HCT116 (cell line): ENCODE results near the gene ATRIP. TPM values are rescaled to one million over a fixed set of nuclear protein-coding genes. Genes with fewer than 3 reads are reported as not detected.

ENCODE experiments used
- ATAC-seq: fragments of 200-7000 bp; cut with Tn5 transposase; 2 replicates; pipeline ENCODE4 v1.9.1; 2020; ENCODE audit warnings: mild to moderate bottlenecking, moderate library complexity
- BruUV-seq: library from RNA; stranded (reverse); fragments of 400-500 nt; replicated peaks from 2 replicates; lab custom pipeline; 2021; lab: Mats Ljungman, UMichigan
- CTCF ChIA-PET: fragments of 300-600 bp; sonication (Branson Sonifier 250); formaldehyde crosslinking; loops from one replicate; lab custom pipeline; 2021; ENCODE audit warnings: antibody characterized with exemption; lab: Charles Lee
- POLR2A ChIA-PET: fragments of 300-600, 350-600 bp; sonication (Branson Sonifier 250); formaldehyde crosslinking; loops from one replicate; lab custom pipeline; 2021; ENCODE audit warnings: antibody characterized with exemption; lab: Charles Lee
- RAD21 ChIA-PET, 2 experiments: fragments of 300-600 bp; sonication (Branson Sonifier 250); formaldehyde crosslinking; loops; one replicate each; lab custom pipeline; 2023; ENCODE audit warnings: low total read pairs in 2 of 2; ENCODE audit not compliant: uncharacterized antibody in 2 of 2, unreplicated experiment in 2 of 2, low non-redundant PET in 1 of 2; lab: Charles Lee
- DNase-seq: peaks from one replicate; pipeline ENCODE4 v3.0.0-alpha.2; 2010; ENCODE audit warnings: low read depth, low spot score
- H2AFZ ChIP-seq: fragments of 200-600 bp; shearing (Covaris generic), sonication (generic); 2 replicates; pipeline ENCODE4 v1.6.1; 2017; ENCODE audit warnings: low read depth, mixed run types, mixed read lengths, antibody characterized with exemption, low read length; ENCODE audit not compliant: poor library complexity, severe bottlenecking
- H3K27ac ChIP-seq: 2 replicates; pipeline ENCODE4 v1.5.1; 2012; ENCODE audit warnings: low read depth, low read length
- H3K27me3 ChIP-seq: fragments of 200-600 bp; sonication (generic); 2 replicates; pipeline ENCODE4 v1.6.1; 2016; ENCODE audit warnings: mixed run types, low read length, mixed read lengths; ENCODE audit not compliant: insufficient read depth
- H3K36me3 ChIP-seq, 2 experiments: fragments of 200-500 bp in 1 of 2; fragments of 200-600 bp in 1 of 2; sonication (Bioruptor generic) in 1 of 2; sonication (generic) in 1 of 2; 2 replicates each; pipeline versions ENCODE4 v1.5.1 to v1.6.1; 2014 to 2016; ENCODE audit warnings: low read length in 2 of 2, inconsistent platforms in 1 of 2, mixed read lengths in 1 of 2, mixed run types in 1 of 2; ENCODE audit not compliant: insufficient read depth in 2 of 2, control insufficient read depth in 1 of 2
- H3K4me1 ChIP-seq, 2 experiments: fragments of 200-600 bp in 1 of 2; sonication (generic) in 1 of 2; 2 replicates each; pipeline versions ENCODE4 v1.5.1 to v1.6.1; 2012 to 2017; ENCODE audit warnings: low read length in 2 of 2, inconsistent platforms in 1 of 2, mild to moderate bottlenecking in 1 of 2, mixed read lengths in 1 of 2, mixed run types in 1 of 2, moderate library complexity in 1 of 2; ENCODE audit not compliant: insufficient read depth in 2 of 2, control insufficient read depth in 1 of 2
- H3K4me2 ChIP-seq: fragments of 200-600 bp; sonication (generic); 2 replicates; pipeline ENCODE4 v1.6.1; 2017; ENCODE audit warnings: mixed run types, low read length, mixed read lengths
- H3K4me3 ChIP-seq, 2 experiments: fragments of 200-600 bp in 1 of 2; sonication (generic) in 1 of 2; replicated peaks in 1 of 2; 2 replicates each; pipeline ENCODE4 v1.5.1; 2011 to 2016; ENCODE audit warnings: low read length in 2 of 2, control low read depth in 1 of 2, low read depth in 1 of 2, mild to moderate bottlenecking in 1 of 2, mixed read lengths in 1 of 2, mixed run types in 1 of 2
- H3K79me2 ChIP-seq: fragments of 200-600 bp; sonication (generic); 2 replicates; pipeline ENCODE4 v1.6.1; 2017; ENCODE audit warnings: mild to moderate bottlenecking, mixed run types, low read length, moderate library complexity, mixed read lengths; ENCODE audit not compliant: insufficient read depth
- H3K9ac ChIP-seq: fragments of 200-600 bp; sonication (generic); 2 replicates; pipeline ENCODE4 v1.6.1; 2016; ENCODE audit warnings: low read length, mixed read lengths
- H3K9me2 ChIP-seq: fragments of 200-600 bp; sonication (generic), shearing (Covaris generic); 2 replicates; pipeline ENCODE4 v1.6.1; 2017; ENCODE audit warnings: mixed run types, mild to moderate bottlenecking, moderate library complexity; ENCODE audit not compliant: insufficient read depth
- H3K9me3 ChIP-seq, 2 experiments: fragments of 200-500 bp in 1 of 2; fragments of 200-600 bp in 1 of 2; sonication (Bioruptor generic) in 1 of 2; sonication (generic) in 1 of 2; 2 replicates each; pipeline ENCODE4 v1.6.1; 2014 to 2017; ENCODE audit warnings: low read length in 2 of 2, mixed read lengths in 2 of 2, inconsistent platforms in 1 of 2, low read depth in 1 of 2, mild to moderate bottlenecking in 1 of 2, mixed run types in 1 of 2, moderate library complexity in 1 of 2; ENCODE audit not compliant: control insufficient read depth in 1 of 2, insufficient read depth in 1 of 2
- H4K20me1 ChIP-seq: fragments of 200-600 bp; sonication (generic), shearing (Covaris generic); 2 replicates; pipeline ENCODE4 v1.6.1; 2017; ENCODE audit warnings: mixed run types, mild to moderate bottlenecking, moderate library complexity; ENCODE audit not compliant: insufficient read depth
- ATF3 ChIP-seq: IDR thresholded peaks from 2 replicates; pipeline ENCODE4 v1.6.1; 2012
- CBX3 ChIP-seq: IDR thresholded peaks from 2 replicates; pipeline ENCODE4 v1.6.1; 2012; ENCODE audit warnings: low read depth
- CEBPB ChIP-seq: IDR thresholded peaks from 2 replicates; pipeline ENCODE4 v1.6.1; 2012; ENCODE audit warnings: low read depth
- CTCF ChIP-seq, 3 experiments: fragments of 200-600 bp in 1 of 3; sonication (generic) in 1 of 3; IDR thresholded peaks in 2 of 3; conservative IDR thresholded peaks in 1 of 3; 2 replicates each; pipeline ENCODE4 v1.5.1; 2012 to 2017; ENCODE audit warnings: low read depth in 2 of 3, low read length in 2 of 3, antibody characterized with exemption in 1 of 3, borderline replicate concordance in 1 of 3, control low read depth in 1 of 3, mild to moderate bottlenecking in 1 of 3, mixed read lengths in 1 of 3, mixed run types in 1 of 3, moderate library complexity in 1 of 3; ENCODE audit not compliant: insufficient read depth in 1 of 3
- EGR1 ChIP-seq: IDR thresholded peaks from 2 replicates; pipeline ENCODE4 v1.6.1; 2012; ENCODE audit warnings: low read depth
- ELF1 ChIP-seq: IDR thresholded peaks from 2 replicates; pipeline ENCODE4 v1.6.1; 2012; ENCODE audit warnings: low read depth, borderline replicate concordance
- EZH2phosphoT487 ChIP-seq: fragments of 200-600 bp; IDR thresholded peaks from 2 replicates; pipeline ENCODE4 v1.6.1; 2018; ENCODE audit warnings: antibody characterized with exemption, borderline replicate concordance
- MAX ChIP-seq: IDR thresholded peaks from 2 replicates; pipeline ENCODE4 v1.6.1; 2012
- POLR2A ChIP-seq: IDR thresholded peaks from 2 replicates; pipeline ENCODE4 v1.7.0; 2011; ENCODE audit warnings: borderline replicate concordance; ENCODE audit not compliant: insufficient read depth, insufficient read length; ENCODE audit errors: extremely low read depth
- POLR2AphosphoS5 ChIP-seq: IDR thresholded peaks from 2 replicates; pipeline ENCODE4 v1.6.1; 2011; ENCODE audit warnings: mild to moderate bottlenecking, low read depth, low read length, moderate library complexity
- REST ChIP-seq: IDR thresholded peaks from 2 replicates; pipeline ENCODE4 v1.6.1; 2012; ENCODE audit warnings: low read depth
- SIN3A ChIP-seq: IDR thresholded peaks from 2 replicates; pipeline ENCODE4 v1.6.1; 2012; ENCODE audit warnings: low read depth
- SP1 ChIP-seq: IDR thresholded peaks from 2 replicates; pipeline ENCODE4 v1.6.1; 2012; ENCODE audit warnings: low read depth
- SRF ChIP-seq: IDR thresholded peaks from 2 replicates; pipeline ENCODE4 v1.6.1; 2012; ENCODE audit warnings: low read depth
- TCF7L2 ChIP-seq: IDR thresholded peaks from 2 replicates; pipeline ENCODE4 v1.7.0; 2011; ENCODE audit warnings: borderline replicate concordance, inconsistent platforms; ENCODE audit not compliant: insufficient read depth, insufficient read length; ENCODE audit errors: extremely low read depth
- YY1 ChIP-seq: IDR thresholded peaks from 2 replicates; pipeline ENCODE4 v1.6.1; 2011; ENCODE audit warnings: low read length, low read depth, moderate library complexity, mild to moderate bottlenecking; ENCODE audit not compliant: insufficient replicate concordance; ENCODE audit errors: extremely low read depth
- intact Hi-C: fragments of 100-400 bp; cut with micrococcal nuclease; formaldehyde crosslinking; loops from 2 replicates; pipeline ENCODE4 v1.10.0; 2022
- total RNA-seq: library from RNA; stranded (reverse); gene quantifications from one replicate; pipeline ENCODE4 v1.2.1, GENCODE V29; 2021; ENCODE audit not compliant: unreplicated experiment

The ATRIP gene
- total RNA-seq, 1 experiment from 2014 or later: 15.6 TPM

- Histone ChIP-seq H3K4me2 (no peak overlapping the region), H2AFZ (no peak overlapping the region), H3K27me3 (no peaks in the 10 kb centered on the region), H3K9me2 (no peaks in the 10 kb centered on the region), H3K9me3 (no peaks in the 10 kb centered on the region), H3K9ac (no peak overlapping the region), H4K20me1 (no peaks in the 10 kb centered on the region), H3K4me3 (no peak overlapping the region), H3K36me3 (peaks cover 23 to 39% of the 10 kb centered on the region in 2 experiments), H3K79me2 (peaks cover 20% of the 10 kb centered on the region), H3K4me1 (peaks cover 16 to 33% of the 10 kb centered on the region in 2 experiments), H3K27ac (no peak overlapping the region)
- no TSS peak for BruUV-seq
- no peak for DNase-seq
- TF ChIP-seq SRF (no peak), SP1 (no peak), CEBPB (no peak), EGR1 (no peak), ATF3 (no peak), TCF7L2 (no peak), CTCF (IDR thresholded peaks at IDR 0.05 in 2 of 3, conservative IDR thresholded peaks at IDR 0.05 in 1 of 3; ENCODE audit: borderline replicate concordance in 1 of 3, insufficient read depth in 1 of 3, low read depth in 2 of 3, low read length in 2 of 3) (no peak), EZH2phosphoT487 (no peak), POLR2AphosphoS5 (no peak), ELF1 (no peak), YY1 (no peak), MAX (no peak), REST (no peak), POLR2A (no peak), SIN3A (no peak), CBX3 (no peak)
- CTCF ChIA-PET: interaction anchor here (3.3 kb wide), 1 partner anchor 86 kb away, joined by 19 read pairs; no protein-coding TSS in a partner anchor
- intact Hi-C loops: loop anchor here (2.0 kb wide), 1 partner anchor 171 kb away; the partner anchor contains the start of gene SLC26A6
- RAD21 ChIA-PET: interaction anchor here (1.0 to 1.7 kb wide), 2 partner anchors 85 to 86 kb away, joined by 3 to 6 read pairs; no protein-coding TSS in a partner anchor
- ATAC-seq: no peak
- POLR2A ChIA-PET: no interaction called here
These were observed 17.2 kb downstream of the ATRIP start for GRCh38 chr3:48463703-48464102.
